HG03135 (cell line): ENCODE measurements around the gene FRMD4A.
"Not testable (repeated sequence)": the region's sequence is repeated elsewhere in the genome, so short reads cannot be mapped to it uniquely, and the experiment has no call there.

ENCODE experiments used
- ATAC-seq: cut with Tn5 transposase; IDR thresholded peaks from one replicate; pipeline ENCODE4 v1.9.1; 2021; ENCODE audit warnings: mild to moderate bottlenecking, moderate library complexity; ENCODE audit not compliant: unreplicated experiment

The FRMD4A gene

GRCh38 chr10:13867822-13868221 lies 462.9 kb downstream of the FRMD4A start:
- ATAC-seq: no peak

GRCh38 chr10:13865758-13866491 lies 464.8 kb downstream of the FRMD4A start:
- ATAC-seq: no peak

GRCh38 chr10:13865220-13865619 lies 465.5 kb downstream of the FRMD4A start:
- ATAC-seq: not testable (repeated sequence)

- no peak for ATAC-seq
Measured at GRCh38 chr10:13862546-13863233, 468.0 kb downstream of the FRMD4A start.

GRCh38 chr10:13860886-13861285 lies 469.8 kb downstream of the FRMD4A start:
- ATAC-seq: no peak

GRCh38 chr10:13859979-13860654 lies 470.6 kb downstream of the FRMD4A start:
- ATAC-seq: no peak

- no peak for ATAC-seq
Measured at GRCh38 chr10:13858709-13859108, 472.0 kb downstream of the FRMD4A start.

- no peak for ATAC-seq
Measured at GRCh38 chr10:13857451-13857850, 473.3 kb downstream of the FRMD4A start.

- no peak for ATAC-seq
Measured at GRCh38 chr10:13853854-13854253, 476.9 kb downstream of the FRMD4A start.

- ATAC-seq: no peak
Measured at GRCh38 chr10:13852872-13853271, 477.9 kb downstream of the FRMD4A start.

GRCh38 chr10:13851906-13852305 lies 478.8 kb downstream of the FRMD4A start:
- no peak for ATAC-seq

GRCh38 chr10:13848520-13849445 lies 481.9 kb downstream of the FRMD4A start:
- ATAC-seq: no peak

- no peak for ATAC-seq
Measured at GRCh38 chr10:13847201-13847631, 483.5 kb downstream of the FRMD4A start.

GRCh38 chr10:13845897-13846296 lies 484.8 kb downstream of the FRMD4A start:
- ATAC-seq: no peak

- no peak for ATAC-seq
Measured at GRCh38 chr10:13844651-13845050, 486.1 kb downstream of the FRMD4A start.

GRCh38 chr10:13842117-13842516 lies 488.6 kb downstream of the FRMD4A start:
- no peak for ATAC-seq

- no peak for ATAC-seq
Measured at GRCh38 chr10:13840036-13840435, 490.7 kb downstream of the FRMD4A start.

GRCh38 chr10:13839430-13839990 lies 491.2 kb downstream of the FRMD4A start:
- ATAC-seq: no peak

- ATAC-seq: no peak
Measured at GRCh38 chr10:13839030-13839429, 491.7 kb downstream of the FRMD4A start.

GRCh38 chr10:13837966-13838365 lies 492.8 kb downstream of the FRMD4A start:
- no peak for ATAC-seq
